MCF 10A (cell line): ENCODE measurements around the gene NOM1. TPM values are rescaled to one million over a fixed set of nuclear protein-coding genes. Genes with fewer than 3 reads are reported as not detected.

ENCODE experiments used
- BruUV-seq: library from RNA; stranded (reverse); fragments of 400-500 nt; replicated peaks from 2 replicates; lab custom pipeline; 2021; lab: Mats Ljungman, UMichigan
- CTCF ChIA-PET: fragments of 300-600 bp; sonication (Branson Sonifier 250); formaldehyde crosslinking; extraction: SDS; loops from one replicate; lab custom pipeline; 2021; ENCODE audit warnings: antibody characterized with exemption, inconsistent platforms; lab: Yijun Ruan, JAX
- POLR2A ChIA-PET: fragments of 300-600, 350-650 bp; sonication (Branson Sonifier 250); formaldehyde crosslinking; extraction: SDS; loops from one replicate; lab custom pipeline; 2020; ENCODE audit warnings: antibody characterized with exemption, inconsistent platforms; lab: Yijun Ruan, JAX
- DNase-seq: peaks from one replicate; pipeline ENCODE4 v3.0.0-alpha.2; 2018; ENCODE audit not compliant: unreplicated experiment
- H3K27ac Mint-ChIP-seq: one replicate; pipeline ENCODE4 v1.8.0; 2022; ENCODE audit warnings: mild to moderate bottlenecking, low read depth, mixed read lengths; ENCODE audit not compliant: unreplicated experiment
- H3K27me3 Mint-ChIP-seq: one replicate; pipeline ENCODE4 v1.8.0; 2022; ENCODE audit warnings: mixed read lengths; ENCODE audit not compliant: insufficient read depth, unreplicated experiment
- H3K36me3 Mint-ChIP-seq: one replicate; pipeline ENCODE4 v1.8.0; 2022; ENCODE audit warnings: mild to moderate bottlenecking, moderate library complexity, mixed read lengths; ENCODE audit not compliant: insufficient read depth, unreplicated experiment
- H3K4me1 Mint-ChIP-seq: one replicate; pipeline ENCODE4 v1.8.0; 2022; ENCODE audit warnings: mixed read lengths; ENCODE audit not compliant: insufficient read depth, unreplicated experiment
- H3K4me3 Mint-ChIP-seq: one replicate; pipeline ENCODE4 v1.8.0; 2022; ENCODE audit warnings: mild to moderate bottlenecking, moderate library complexity, mixed read lengths; ENCODE audit not compliant: unreplicated experiment
- H3K9me3 Mint-ChIP-seq: one replicate; pipeline ENCODE4 v1.8.0; 2022; ENCODE audit warnings: mixed read lengths; ENCODE audit not compliant: unreplicated experiment
- intact Hi-C: fragments of 100-400 bp; cut with micrococcal nuclease; formaldehyde crosslinking; loops from 2 replicates; pipeline ENCODE4 v1.14.1; 2022
- total RNA-seq: library from RNA; stranded (reverse); gene quantifications from 2 replicates; pipeline ENCODE4 v1.2.3, GENCODE V29; 2022
- TF ChIP-seq, protein P1 (sequence below): fragments of 200-600 bp; IDR thresholded peaks from one replicate; pipeline ENCODE4 v1.8.0; 2022; ENCODE audit warnings: antibody characterized with exemption, mild to moderate bottlenecking; ENCODE audit not compliant: unreplicated experiment

The NOM1 gene
- total RNA-seq, 1 experiment from 2014 or later: 34.1 TPM

DNA sequence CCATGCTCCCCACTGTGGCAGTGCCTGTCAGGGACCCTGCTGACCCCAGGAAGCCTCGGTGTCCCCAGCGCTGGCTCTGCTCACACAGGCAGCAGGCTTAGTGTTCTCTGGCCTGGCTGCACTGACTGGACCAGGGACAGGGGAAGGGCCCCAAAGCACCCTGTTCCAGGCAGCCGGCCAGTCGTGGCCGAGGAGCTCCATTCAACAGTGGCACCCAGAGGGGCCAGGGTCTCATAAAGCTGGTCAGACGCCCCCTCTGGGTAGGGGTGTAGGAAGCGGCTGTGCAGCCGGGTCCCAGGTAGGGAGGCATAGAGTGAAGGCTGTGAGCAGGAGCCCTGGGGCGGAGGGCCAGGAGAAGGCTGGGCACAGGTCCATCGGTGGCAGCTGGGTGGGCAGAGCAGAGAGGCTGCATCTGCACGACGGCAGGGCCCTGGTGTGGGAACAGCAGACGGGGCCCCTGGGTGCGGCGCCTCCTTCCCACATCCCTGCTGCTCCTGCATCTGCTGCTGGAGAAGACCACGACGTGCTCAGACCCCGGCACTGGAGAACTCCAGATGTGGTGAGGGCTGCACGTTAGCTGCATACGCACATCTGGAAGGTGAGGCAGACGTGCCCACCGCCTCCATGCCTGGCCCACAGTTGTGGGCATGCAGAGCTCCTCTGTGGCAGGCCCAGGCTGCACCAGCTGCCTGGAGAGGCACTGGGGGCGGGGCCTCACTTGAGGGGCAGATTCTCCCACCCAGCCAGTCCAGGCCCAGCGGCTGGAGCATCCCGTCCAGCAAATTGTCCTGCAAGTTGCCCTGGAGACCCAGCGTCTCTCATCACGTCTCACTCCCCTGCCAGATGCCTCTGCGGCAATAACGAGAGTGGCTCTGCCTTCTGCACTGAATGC is 35.8 kb downstream of the NOM1 start:
- ChIA-PET POLR2A (no interaction called here), CTCF (no interaction called here)

DNA sequence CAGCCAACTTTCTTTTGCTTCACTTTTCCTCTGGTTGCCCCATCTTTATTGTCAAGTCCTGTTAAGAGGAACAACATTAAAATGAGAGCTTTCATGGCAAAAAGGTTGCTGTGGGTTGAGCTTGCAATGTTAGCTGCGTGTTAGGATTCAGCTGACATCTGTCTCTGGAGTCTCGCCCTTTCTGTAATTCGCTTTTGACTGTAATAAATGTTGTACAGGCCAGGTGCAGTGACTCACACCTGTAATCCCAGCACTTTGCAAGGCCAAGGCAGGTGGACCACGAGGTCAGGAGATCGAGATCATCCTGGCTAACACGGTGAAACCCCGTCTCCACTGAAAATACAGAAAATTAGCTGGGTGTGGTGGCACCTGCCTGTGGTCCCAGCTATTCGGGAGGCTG is 36.9 kb downstream of the NOM1 start:
- intact Hi-C loops: no loop called here
- TF ChIP-seq, protein P1, sequence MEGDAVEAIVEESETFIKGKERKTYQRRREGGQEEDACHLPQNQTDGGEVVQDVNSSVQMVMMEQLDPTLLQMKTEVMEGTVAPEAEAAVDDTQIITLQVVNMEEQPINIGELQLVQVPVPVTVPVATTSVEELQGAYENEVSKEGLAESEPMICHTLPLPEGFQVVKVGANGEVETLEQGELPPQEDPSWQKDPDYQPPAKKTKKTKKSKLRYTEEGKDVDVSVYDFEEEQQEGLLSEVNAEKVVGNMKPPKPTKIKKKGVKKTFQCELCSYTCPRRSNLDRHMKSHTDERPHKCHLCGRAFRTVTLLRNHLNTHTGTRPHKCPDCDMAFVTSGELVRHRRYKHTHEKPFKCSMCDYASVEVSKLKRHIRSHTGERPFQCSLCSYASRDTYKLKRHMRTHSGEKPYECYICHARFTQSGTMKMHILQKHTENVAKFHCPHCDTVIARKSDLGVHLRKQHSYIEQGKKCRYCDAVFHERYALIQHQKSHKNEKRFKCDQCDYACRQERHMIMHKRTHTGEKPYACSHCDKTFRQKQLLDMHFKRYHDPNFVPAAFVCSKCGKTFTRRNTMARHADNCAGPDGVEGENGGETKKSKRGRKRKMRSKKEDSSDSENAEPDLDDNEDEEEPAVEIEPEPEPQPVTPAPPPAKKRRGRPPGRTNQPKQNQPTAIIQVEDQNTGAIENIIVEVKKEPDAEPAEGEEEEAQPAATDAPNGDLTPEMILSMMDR: no peak
- Mint-ChIP-seq H3K4me1 (peaks cover 4% of the 10 kb centered on the region), H3K9me3 (no peaks in the 10 kb centered on the region), H3K36me3 (no peaks in the 10 kb centered on the region), H3K27ac (no peak overlapping the region), H3K27me3 (no peaks in the 10 kb centered on the region), H3K4me3 (no peak overlapping the region)
- no TSS peak for BruUV-seq
- POLR2A ChIA-PET: no interaction called here
- CTCF ChIA-PET: no interaction called here
- no peak for DNase-seq

More for the DNA sequence above, 35.8 kb downstream of the NOM1 start:
- no peak for DNase-seq
- H3K27ac Mint-ChIP-seq: no peak overlapping the region
- H3K9me3 Mint-ChIP-seq: no peaks in the 10 kb centered on the region
- no peaks in the 10 kb centered on the region for H3K36me3 Mint-ChIP-seq
- no TSS peak for BruUV-seq
- TF ChIP-seq, protein P1: no peak
- H3K4me1 Mint-ChIP-seq: peaks cover 4% of the 10 kb centered on the region
- H3K27me3 Mint-ChIP-seq: no peaks in the 10 kb centered on the region
- no peak overlapping the region for H3K4me3 Mint-ChIP-seq
- intact Hi-C loops: no loop called here

DNA sequence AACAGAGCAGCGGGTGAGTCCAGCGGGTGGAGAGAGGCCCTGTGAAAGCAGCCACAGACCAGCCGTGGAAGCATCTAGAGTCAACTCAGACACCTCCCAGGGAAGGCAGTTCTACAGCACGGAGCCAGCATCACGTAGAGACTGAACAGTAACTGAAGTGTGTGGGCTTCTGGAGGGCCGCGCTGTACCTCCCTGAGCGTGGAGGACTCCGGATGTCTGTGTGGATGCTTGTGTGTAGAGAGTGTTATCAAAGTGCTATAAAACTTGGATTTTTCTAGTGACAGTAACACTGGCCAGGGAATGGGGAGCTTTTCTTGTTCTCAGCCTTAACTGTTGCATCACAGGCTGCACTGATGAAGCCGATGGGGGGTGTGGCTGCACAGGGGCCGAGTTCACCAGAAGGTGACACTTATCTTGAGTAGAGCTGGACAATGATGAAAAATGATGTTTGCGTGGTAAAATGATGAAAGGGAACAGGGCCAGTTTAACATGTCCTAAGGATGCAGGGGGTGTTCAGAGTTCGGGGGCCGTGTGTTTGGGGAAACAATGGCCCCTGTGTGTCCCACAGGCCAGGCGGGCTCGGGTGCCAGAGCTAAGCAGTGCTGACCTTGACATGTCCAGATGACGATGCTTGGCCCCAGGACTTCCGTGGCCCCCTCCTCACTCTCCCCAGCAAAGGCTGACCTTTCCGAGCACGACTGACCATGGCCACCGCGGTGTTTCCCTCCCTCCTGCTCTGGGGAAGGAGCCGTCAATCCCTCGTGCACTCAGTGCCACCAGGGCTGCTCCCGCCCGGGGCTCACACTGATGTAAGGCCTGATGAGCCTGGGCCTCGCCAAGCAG is 39.1 kb downstream of the NOM1 start:
- ChIA-PET CTCF (no interaction called here), POLR2A (interaction anchor here (1.0 kb wide), 1 partner anchor 10 kb away, joined by 3 read pairs; no protein-coding TSS in a partner anchor)
- H3K27ac Mint-ChIP-seq: no peak overlapping the region
- H3K9me3 Mint-ChIP-seq: no peaks in the 10 kb centered on the region
- DNase-seq: no peak
- no peak overlapping the region for H3K4me3 Mint-ChIP-seq
- H3K4me1 Mint-ChIP-seq: peaks cover 4% of the 10 kb centered on the region
- no TSS peak for BruUV-seq
- no peaks in the 10 kb centered on the region for H3K27me3 Mint-ChIP-seq
- intact Hi-C loops: no loop called here
- TF ChIP-seq, protein P1: no peak
- no peaks in the 10 kb centered on the region for H3K36me3 Mint-ChIP-seq
